Measurements from ENCODE around the gene GPBP1.

GPBP1 gene

GRCh38 chr5:57262541-57262940, 88.7 kb downstream of the GPBP1 start:
- Histone ChIP-seq H3K9me3 (replicated peaks; ENCODE audit: insufficient read depth, low read length) (no peaks in the 10 kb centered on the region), H3K4me2 (ENCODE audit: low read depth, low read length) (no peak overlapping the region), H3K36me3 (replicated peaks; ENCODE audit: insufficient read depth, low read length) (0 out of 2 replicates have a peak, but pooled peaks cover 11% of the 10 kb centered on the region), H3K4me1 (ENCODE audit: low read length) (no peaks in the 10 kb centered on the region), H3K9me2 (replicated peaks; ENCODE audit: insufficient read depth, low read length) (no peaks in the 10 kb centered on the region), H3F3A (ENCODE audit: insufficient read depth, low read length) (no peaks in the 10 kb centered on the region), H3K27ac (ENCODE audit: low read length) (no peak overlapping the region), H2AFZ (ENCODE audit: low read length) (no peak overlapping the region), H4K20me1 (ENCODE audit: insufficient read depth, low read length) (no peaks in the 10 kb centered on the region), H3K9ac (ENCODE audit: low read length) (no peak overlapping the region), H3K27me3 (replicated peaks; ENCODE audit: insufficient read depth, low read length) (no peaks in the 10 kb centered on the region), H3K79me2 (ENCODE audit: low read length) (0 out of 2 replicates have a peak, but pooled peaks cover 13% of the 10 kb centered on the region), H3K4me3 (ENCODE audit: low read length) (no peak overlapping the region)
- no peak for TF ChIP-seq EZH2phosphoT487 (IDR thresholded peaks at IDR 0.05; ENCODE audit: low read length)
- TF ChIP-seq, protein P1, sequence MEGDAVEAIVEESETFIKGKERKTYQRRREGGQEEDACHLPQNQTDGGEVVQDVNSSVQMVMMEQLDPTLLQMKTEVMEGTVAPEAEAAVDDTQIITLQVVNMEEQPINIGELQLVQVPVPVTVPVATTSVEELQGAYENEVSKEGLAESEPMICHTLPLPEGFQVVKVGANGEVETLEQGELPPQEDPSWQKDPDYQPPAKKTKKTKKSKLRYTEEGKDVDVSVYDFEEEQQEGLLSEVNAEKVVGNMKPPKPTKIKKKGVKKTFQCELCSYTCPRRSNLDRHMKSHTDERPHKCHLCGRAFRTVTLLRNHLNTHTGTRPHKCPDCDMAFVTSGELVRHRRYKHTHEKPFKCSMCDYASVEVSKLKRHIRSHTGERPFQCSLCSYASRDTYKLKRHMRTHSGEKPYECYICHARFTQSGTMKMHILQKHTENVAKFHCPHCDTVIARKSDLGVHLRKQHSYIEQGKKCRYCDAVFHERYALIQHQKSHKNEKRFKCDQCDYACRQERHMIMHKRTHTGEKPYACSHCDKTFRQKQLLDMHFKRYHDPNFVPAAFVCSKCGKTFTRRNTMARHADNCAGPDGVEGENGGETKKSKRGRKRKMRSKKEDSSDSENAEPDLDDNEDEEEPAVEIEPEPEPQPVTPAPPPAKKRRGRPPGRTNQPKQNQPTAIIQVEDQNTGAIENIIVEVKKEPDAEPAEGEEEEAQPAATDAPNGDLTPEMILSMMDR (IDR thresholded peaks at IDR 0.05; ENCODE audit: low read length), result no peak
- no peak for TF ChIP-seq EZH2 (optimal IDR thresholded peaks at IDR 0.05; ENCODE audit: low read depth, low read length)
- DNase-seq, result no peak

- Histone ChIP-seq H3K79me2 (ENCODE audit: low read length) (no peaks in the 10 kb centered on the region), H3F3A (ENCODE audit: insufficient read depth, low read length) (no peaks in the 10 kb centered on the region), H3K4me1 (ENCODE audit: low read length) (no peaks in the 10 kb centered on the region), H3K4me3 (ENCODE audit: low read length) (no peak overlapping the region), H2AFZ (ENCODE audit: low read length) (no peak overlapping the region), H3K4me2 (ENCODE audit: low read depth, low read length) (no peak overlapping the region), H3K36me3 (replicated peaks; ENCODE audit: insufficient read depth, low read length) (0 out of 2 replicates have a peak, but pooled peaks cover 8% of the 10 kb centered on the region), H3K27ac (ENCODE audit: low read length) (no peak overlapping the region), H4K20me1 (ENCODE audit: insufficient read depth, low read length) (no peaks in the 10 kb centered on the region), H3K27me3 (replicated peaks; ENCODE audit: insufficient read depth, low read length) (no peaks in the 10 kb centered on the region), H3K9me3 (replicated peaks; ENCODE audit: insufficient read depth, low read length) (no peaks in the 10 kb centered on the region), H3K9ac (ENCODE audit: low read length) (no peak overlapping the region), H3K9me2 (replicated peaks; ENCODE audit: insufficient read depth, low read length) (no peaks in the 10 kb centered on the region)
- TF ChIP-seq EZH2phosphoT487 (IDR thresholded peaks at IDR 0.05; ENCODE audit: low read length) (no peak), EZH2 (optimal IDR thresholded peaks at IDR 0.05; ENCODE audit: low read depth, low read length) (no peak)
- TF ChIP-seq, protein P1 (IDR thresholded peaks at IDR 0.05; ENCODE audit: low read length), result no peak
- DNase-seq, result no peak
Measured at GRCh38 chr5:57267805-57268204, 93.9 kb downstream of the GPBP1 start.

GRCh38 chr5:57276353-57276752, 102.5 kb downstream of the GPBP1 start:
- Histone ChIP-seq H3K9me2 (replicated peaks; ENCODE audit: insufficient read depth, low read length) (no peaks in the 10 kb centered on the region), H3K4me1 (ENCODE audit: low read length) (no peaks in the 10 kb centered on the region), H3K9ac (ENCODE audit: low read length) (no peak overlapping the region), H3K36me3 (replicated peaks; ENCODE audit: insufficient read depth, low read length) (no peaks in the 10 kb centered on the region), H3K27me3 (replicated peaks; ENCODE audit: insufficient read depth, low read length) (no peaks in the 10 kb centered on the region), H3K4me3 (ENCODE audit: low read length) (no peak overlapping the region), H2AFZ (ENCODE audit: low read length) (no peak overlapping the region), H3F3A (ENCODE audit: insufficient read depth, low read length) (no peaks in the 10 kb centered on the region), H4K20me1 (ENCODE audit: insufficient read depth, low read length) (no peaks in the 10 kb centered on the region), H3K79me2 (ENCODE audit: low read length) (no peaks in the 10 kb centered on the region), H3K4me2 (ENCODE audit: low read depth, low read length) (no peak overlapping the region), H3K27ac (ENCODE audit: low read length) (no peak overlapping the region), H3K9me3 (replicated peaks; ENCODE audit: insufficient read depth, low read length) (no peaks in the 10 kb centered on the region)
- DNase-seq, result no peak
- TF ChIP-seq EZH2phosphoT487 (IDR thresholded peaks at IDR 0.05; ENCODE audit: low read length), result no peak
- TF ChIP-seq EZH2 (optimal IDR thresholded peaks at IDR 0.05; ENCODE audit: low read depth, low read length), result no peak
- TF ChIP-seq, protein P1 (IDR thresholded peaks at IDR 0.05; ENCODE audit: low read length), result no peak
